ENCODE data around the gene SH3RF3.

DNA sequence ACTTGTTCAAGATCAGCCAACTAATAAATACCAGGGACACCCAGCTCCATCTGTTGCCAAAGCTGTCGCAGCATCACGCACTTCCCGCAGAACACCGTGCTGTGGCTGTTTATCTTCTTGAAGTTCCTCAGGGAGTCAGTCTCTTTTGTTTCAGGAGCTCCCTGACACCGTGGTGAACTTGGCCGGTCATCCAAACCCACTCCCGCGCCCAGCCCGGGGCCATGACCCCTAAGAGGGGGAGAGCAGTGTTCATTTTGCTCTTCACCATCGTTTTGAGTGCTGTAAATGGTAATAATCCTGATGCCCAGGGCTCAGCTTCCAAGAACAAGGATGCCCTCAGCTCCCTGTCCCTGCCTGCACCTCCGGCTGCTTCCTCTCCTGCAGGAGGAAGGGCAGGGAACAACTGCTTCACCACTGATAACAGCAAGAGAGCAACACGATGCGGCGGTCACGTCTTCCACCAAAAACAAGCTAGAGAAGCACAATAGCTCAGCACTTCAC lies 353.4 kb downstream of the SH3RF3 start:
- TF ChIP-seq, protein P1, sequence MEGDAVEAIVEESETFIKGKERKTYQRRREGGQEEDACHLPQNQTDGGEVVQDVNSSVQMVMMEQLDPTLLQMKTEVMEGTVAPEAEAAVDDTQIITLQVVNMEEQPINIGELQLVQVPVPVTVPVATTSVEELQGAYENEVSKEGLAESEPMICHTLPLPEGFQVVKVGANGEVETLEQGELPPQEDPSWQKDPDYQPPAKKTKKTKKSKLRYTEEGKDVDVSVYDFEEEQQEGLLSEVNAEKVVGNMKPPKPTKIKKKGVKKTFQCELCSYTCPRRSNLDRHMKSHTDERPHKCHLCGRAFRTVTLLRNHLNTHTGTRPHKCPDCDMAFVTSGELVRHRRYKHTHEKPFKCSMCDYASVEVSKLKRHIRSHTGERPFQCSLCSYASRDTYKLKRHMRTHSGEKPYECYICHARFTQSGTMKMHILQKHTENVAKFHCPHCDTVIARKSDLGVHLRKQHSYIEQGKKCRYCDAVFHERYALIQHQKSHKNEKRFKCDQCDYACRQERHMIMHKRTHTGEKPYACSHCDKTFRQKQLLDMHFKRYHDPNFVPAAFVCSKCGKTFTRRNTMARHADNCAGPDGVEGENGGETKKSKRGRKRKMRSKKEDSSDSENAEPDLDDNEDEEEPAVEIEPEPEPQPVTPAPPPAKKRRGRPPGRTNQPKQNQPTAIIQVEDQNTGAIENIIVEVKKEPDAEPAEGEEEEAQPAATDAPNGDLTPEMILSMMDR (IDR thresholded peaks at IDR 0.05) = no peak
- TF ChIP-seq, protein P2, sequence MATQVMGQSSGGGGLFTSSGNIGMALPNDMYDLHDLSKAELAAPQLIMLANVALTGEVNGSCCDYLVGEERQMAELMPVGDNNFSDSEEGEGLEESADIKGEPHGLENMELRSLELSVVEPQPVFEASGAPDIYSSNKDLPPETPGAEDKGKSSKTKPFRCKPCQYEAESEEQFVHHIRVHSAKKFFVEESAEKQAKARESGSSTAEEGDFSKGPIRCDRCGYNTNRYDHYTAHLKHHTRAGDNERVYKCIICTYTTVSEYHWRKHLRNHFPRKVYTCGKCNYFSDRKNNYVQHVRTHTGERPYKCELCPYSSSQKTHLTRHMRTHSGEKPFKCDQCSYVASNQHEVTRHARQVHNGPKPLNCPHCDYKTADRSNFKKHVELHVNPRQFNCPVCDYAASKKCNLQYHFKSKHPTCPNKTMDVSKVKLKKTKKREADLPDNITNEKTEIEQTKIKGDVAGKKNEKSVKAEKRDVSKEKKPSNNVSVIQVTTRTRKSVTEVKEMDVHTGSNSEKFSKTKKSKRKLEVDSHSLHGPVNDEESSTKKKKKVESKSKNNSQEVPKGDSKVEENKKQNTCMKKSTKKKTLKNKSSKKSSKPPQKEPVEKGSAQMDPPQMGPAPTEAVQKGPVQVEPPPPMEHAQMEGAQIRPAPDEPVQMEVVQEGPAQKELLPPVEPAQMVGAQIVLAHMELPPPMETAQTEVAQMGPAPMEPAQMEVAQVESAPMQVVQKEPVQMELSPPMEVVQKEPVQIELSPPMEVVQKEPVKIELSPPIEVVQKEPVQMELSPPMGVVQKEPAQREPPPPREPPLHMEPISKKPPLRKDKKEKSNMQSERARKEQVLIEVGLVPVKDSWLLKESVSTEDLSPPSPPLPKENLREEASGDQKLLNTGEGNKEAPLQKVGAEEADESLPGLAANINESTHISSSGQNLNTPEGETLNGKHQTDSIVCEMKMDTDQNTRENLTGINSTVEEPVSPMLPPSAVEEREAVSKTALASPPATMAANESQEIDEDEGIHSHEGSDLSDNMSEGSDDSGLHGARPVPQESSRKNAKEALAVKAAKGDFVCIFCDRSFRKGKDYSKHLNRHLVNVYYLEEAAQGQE (IDR thresholded peaks at IDR 0.05; ENCODE audit: insufficient read depth in 1 of 2, low read depth in 2 of 2, low read length in 1 of 2) = no peak

Data from Panc1 (cell line).